ENCODE measurements around the gene CLDN25.

CLDN25 gene

DNA sequence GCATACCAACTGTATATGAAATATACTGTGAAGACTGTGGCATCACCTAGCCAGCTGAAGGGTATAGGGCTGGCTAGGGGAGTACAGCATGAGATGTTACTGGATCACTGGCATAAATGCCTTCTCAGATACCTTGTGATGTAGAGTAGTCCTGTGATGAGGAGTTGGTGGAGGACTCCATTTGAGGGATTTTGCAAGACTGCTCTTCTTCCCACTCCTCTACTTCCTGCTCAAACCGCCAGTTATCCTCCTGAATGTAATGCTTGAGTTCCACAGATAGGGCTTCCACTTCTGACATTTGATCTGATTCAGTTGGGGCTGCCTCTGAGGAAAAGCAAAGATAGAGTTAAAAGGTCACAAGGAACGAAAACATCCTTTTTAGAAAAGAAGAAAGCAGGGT is 29.3 kb downstream of the CLDN25 start:
- no peak for DNase-seq (ENCODE audit: low read depth in 2 of 2)

DNA sequence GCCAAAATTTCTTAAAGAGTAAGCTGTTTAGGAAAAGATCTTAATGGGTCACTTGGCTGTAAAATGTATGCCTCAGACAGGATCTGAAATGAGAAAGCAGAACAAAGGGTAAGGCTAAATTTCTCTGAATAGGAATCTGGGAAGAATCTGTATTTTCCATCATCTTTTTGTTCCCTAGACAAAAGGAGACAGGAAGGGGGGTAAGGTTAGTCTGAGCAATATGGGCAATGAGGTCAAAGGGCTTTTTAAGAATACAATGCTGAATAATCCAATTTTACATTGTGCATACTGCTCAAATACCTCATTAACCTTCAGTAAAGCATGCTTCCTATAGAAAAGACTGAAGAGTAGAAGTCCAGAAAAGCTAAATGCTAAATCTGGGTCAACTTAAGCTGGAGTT is 34.6 kb downstream of the CLDN25 start:
- no peak for DNase-seq (ENCODE audit: low read depth in 2 of 2)

DNA sequence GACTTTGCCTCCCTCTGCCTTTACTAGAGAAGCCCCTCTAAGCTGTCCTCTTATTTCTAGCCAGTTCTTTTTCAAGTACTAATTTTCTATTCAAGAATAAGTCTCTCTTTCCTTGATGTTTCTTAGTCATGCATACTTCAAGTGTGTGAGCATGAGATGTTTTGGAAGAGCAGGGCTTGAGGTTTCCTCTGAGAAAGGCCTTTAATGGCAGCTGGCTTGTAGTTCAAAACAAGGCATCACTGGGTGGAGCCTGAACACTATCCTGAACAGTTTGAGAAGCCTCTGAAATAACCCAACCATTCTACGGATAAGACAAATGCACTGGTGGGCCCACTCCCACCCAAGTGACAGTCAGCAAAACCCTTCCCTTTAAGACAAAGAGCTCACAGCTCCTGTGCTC is 37.6 kb downstream of the CLDN25 start:
- DNase-seq (ENCODE audit: low read depth in 2 of 2): no peak

DNA sequence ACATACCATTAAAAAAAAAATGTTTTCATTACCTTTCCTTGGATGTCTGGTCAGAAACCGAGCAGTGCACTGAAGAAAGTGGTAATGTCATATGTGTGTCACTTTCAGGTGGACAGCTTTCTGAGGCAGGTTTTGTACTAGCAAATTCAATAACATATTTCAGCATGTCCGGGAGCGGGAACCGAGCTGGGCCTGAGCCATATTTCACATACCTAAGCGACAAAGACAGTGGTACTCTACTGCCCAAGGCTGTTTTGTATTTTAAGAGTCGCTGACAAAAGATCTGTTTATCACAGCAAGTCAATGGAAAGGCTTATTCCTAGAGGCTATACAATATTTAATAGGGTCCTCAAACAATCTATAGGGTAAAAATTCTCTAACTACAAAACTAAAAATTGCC is 38.0 kb downstream of the CLDN25 start:
- no peak for DNase-seq (ENCODE audit: low read depth in 2 of 2)

DNA sequence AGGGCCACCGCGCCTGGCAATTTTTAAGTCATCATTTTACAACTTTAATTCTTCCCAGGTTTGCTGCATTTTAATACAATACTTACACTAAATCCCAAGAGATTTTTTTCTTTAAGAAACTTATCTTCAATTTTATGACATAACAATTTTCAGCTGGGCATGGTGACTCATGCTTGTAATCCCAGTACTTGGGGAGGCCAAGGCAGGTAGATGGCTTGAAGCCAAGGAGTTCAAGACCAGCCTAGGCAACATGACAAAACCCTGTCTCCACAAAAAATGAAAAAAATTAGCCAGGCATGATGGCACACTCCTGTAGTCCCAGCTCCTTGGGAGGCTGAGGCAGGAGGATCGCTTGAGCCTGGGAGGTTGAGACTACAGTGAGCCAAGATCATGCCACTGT is 38.8 kb downstream of the CLDN25 start:
- DNase-seq (ENCODE audit: low read depth in 2 of 2): no peak

DNA sequence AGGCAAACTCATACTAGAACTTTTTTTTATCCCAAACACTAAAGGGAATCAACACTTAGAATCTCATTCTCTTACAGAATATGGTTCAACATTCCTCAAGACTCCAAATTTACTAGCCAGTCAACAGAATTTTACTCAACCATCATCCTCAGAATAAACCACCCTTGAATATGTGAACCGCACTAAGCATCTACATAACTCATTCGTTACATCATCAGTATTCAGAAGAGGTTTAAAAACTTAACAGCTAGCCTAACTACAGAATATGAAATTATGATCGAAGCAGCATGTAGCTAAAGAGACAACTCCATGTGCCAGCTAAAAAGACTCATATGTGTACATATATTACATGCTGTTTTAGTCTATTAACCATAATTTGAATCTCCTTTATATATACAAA is 47.9 kb downstream of the CLDN25 start:
- DNase-seq (ENCODE audit: low read depth in 2 of 2): no peak

DNA sequence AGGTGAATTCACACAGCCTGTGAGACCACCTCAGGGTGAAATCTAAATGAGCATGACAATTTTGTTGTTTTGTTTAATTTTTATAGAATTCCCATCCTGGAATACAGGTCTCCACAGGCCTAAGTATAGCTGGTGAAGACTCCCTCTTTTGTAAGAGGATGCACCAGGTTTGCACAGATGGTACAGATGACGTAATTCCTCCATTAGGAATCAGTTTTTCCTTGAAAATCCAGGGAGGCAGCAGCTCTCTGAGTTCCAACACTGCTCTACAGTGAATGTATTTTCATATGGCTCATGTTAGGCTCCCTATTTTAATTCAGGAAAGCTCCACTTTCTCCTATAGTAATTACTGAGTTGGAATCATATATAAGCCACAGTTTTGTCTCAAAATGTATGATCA is 48.6 kb downstream of the CLDN25 start:
- no peak for DNase-seq (ENCODE audit: low read depth in 2 of 2)

DNA sequence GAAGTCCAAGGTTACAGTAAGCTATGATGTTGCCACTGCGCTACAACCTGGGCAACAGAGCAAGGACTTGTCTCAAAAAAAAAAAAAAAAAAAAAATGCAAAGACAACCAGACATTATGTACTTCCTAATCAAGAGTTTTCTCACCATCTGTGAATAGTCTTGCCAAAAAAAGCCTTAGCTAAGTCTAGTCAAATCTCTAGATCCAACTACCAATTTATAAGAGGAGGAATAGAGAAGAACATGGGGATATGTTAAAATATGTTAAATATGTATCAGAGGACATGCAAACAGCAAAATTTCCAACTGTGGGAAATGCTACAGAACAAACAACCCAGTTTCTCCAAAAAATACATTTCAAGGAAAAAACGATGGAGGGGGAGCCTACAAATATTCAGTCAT is 50.2 kb downstream of the CLDN25 start:
- DNase-seq (ENCODE audit: low read depth in 2 of 2): no peak
